ENCODE data around the gene REV3L.

The REV3L gene

GRCh38 chr6:111437573-111437972, 45.4 kb downstream of the REV3L start:
- no peak overlapping the region for H3K9ac ChIP-seq (ENCODE audit: low read depth, low read length, poor library complexity, severe bottlenecking)
- H4K20me1 ChIP-seq (ENCODE audit: insufficient read depth, low read length, poor library complexity, severe bottlenecking), result peaks cover 34% of the 10 kb centered on the region
- peaks cover 3% of the 10 kb centered on the region; the same call in 1 of the 2 replicates for H3K9me3 ChIP-seq (ENCODE audit: insufficient read depth, low read depth, low read length)
- H2AFZ ChIP-seq (ENCODE audit: low read length), result no peak overlapping the region
- H3K4me1 ChIP-seq (ENCODE audit: insufficient read depth, low read length, poor library complexity, severe bottlenecking), result peaks cover 11% of the 10 kb centered on the region
- no peak overlapping the region for H3K4me2 ChIP-seq (ENCODE audit: low read depth, low read length, poor library complexity, severe bottlenecking)
- H3F3A ChIP-seq (ENCODE audit: low read depth), result no peaks in the 10 kb centered on the region
- H3K4me3 ChIP-seq (ENCODE audit: low read length, poor library complexity, severe bottlenecking), result no peak overlapping the region
- no peaks in the 10 kb centered on the region for H3K36me3 ChIP-seq (ENCODE audit: insufficient read depth, low read length)
- peaks cover 94% of the 10 kb centered on the region for H3K79me2 ChIP-seq (ENCODE audit: insufficient read depth, low read length)
- no peaks in the 10 kb centered on the region for H3K27me3 ChIP-seq (ENCODE audit: insufficient read depth, low read length, poor library complexity, severe bottlenecking)
- H3K9me2 ChIP-seq (replicated peaks; ENCODE audit: low read depth, low read length), result no peaks in the 10 kb centered on the region
- TF ChIP-seq, protein P1, sequence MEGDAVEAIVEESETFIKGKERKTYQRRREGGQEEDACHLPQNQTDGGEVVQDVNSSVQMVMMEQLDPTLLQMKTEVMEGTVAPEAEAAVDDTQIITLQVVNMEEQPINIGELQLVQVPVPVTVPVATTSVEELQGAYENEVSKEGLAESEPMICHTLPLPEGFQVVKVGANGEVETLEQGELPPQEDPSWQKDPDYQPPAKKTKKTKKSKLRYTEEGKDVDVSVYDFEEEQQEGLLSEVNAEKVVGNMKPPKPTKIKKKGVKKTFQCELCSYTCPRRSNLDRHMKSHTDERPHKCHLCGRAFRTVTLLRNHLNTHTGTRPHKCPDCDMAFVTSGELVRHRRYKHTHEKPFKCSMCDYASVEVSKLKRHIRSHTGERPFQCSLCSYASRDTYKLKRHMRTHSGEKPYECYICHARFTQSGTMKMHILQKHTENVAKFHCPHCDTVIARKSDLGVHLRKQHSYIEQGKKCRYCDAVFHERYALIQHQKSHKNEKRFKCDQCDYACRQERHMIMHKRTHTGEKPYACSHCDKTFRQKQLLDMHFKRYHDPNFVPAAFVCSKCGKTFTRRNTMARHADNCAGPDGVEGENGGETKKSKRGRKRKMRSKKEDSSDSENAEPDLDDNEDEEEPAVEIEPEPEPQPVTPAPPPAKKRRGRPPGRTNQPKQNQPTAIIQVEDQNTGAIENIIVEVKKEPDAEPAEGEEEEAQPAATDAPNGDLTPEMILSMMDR (conservative IDR thresholded peaks at IDR 0.05; ENCODE audit: low read length), result no peak
- no peak for TF ChIP-seq EZH2phosphoT487 (IDR thresholded peaks at IDR 0.05; ENCODE audit: borderline replicate concordance)

DNA sequence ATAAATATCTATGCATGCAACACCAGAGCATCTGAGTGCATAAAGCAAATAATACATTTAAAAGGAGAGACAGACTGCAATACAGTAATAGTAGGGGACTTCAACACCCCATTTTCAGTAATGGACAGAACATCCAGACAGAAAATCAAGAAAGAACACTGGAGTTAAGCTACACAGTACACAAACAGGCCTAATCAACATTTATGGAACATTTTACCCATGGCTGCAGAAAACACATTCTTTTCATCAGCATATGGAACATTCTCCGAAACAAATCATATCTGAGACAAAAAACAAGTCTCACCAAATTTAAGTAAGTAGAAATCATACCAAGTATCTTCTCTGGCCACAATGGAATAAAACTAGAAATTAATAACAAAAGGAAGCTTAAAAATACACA, 50.5 kb downstream of the REV3L start:
- Histone ChIP-seq H3K4me2 (ENCODE audit: low read depth, low read length, poor library complexity, severe bottlenecking) (peak overlapping the region; percentile 23), H3K36me3 (ENCODE audit: insufficient read depth, low read length) (no peaks in the 10 kb centered on the region), H3K4me3 (ENCODE audit: low read length, poor library complexity, severe bottlenecking) (no peak overlapping the region), H3F3A (ENCODE audit: low read depth) (no peaks in the 10 kb centered on the region), H3K9me2 (replicated peaks; ENCODE audit: low read depth, low read length) (no peaks in the 10 kb centered on the region), H3K9ac (ENCODE audit: low read depth, low read length, poor library complexity, severe bottlenecking) (no peak overlapping the region), H4K20me1 (ENCODE audit: insufficient read depth, low read length, poor library complexity, severe bottlenecking) (peaks cover 35% of the 10 kb centered on the region), H3K79me2 (ENCODE audit: insufficient read depth, low read length) (peaks cover 97% of the 10 kb centered on the region), H2AFZ (ENCODE audit: low read length) (no peak overlapping the region), H3K27me3 (ENCODE audit: insufficient read depth, low read length, poor library complexity, severe bottlenecking) (no peaks in the 10 kb centered on the region), H3K4me1 (ENCODE audit: insufficient read depth, low read length, poor library complexity, severe bottlenecking) (peaks cover 13% of the 10 kb centered on the region), H3K9me3 (ENCODE audit: insufficient read depth, low read depth, low read length) (peaks cover 13% of the 10 kb centered on the region)
- no peak for TF ChIP-seq EZH2phosphoT487 (IDR thresholded peaks at IDR 0.05; ENCODE audit: borderline replicate concordance)
- TF ChIP-seq, protein P1 (conservative IDR thresholded peaks at IDR 0.05; ENCODE audit: low read length), result no peak

DNA sequence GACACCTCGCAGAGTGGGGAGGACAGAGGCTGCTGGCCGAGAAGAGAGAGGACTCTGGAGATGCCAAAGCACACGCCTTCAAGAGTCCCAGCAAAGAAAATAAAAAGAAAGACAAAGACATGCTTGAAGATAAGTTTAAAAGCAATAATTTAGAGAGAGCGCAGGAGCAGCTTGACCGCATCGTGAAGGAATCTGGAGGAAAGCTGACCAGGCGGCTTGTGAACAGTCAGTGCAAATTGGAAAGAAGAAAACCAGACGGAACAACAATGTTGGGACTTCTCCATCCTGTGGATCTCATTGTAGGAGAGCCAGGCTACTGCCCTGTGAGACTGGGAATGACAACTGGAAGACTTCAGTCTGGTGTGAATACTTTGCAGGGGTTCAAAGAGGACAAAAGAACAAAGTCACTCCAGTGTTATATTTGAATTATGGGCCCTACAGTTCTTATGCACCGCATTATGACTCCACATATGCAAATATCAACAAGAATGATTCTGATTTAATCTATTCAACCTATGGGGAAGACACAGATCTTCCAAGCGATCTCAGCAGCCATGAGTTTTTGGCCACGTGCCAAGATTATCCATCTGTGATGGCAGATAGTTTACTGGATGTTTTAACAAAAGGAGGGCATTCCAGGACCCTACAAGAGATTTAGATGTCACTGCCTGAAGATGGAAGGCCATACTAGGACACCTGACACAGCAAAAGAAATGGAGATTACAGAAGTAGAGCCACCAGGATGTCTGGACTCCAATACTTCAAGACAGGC, 52.2 kb downstream of the REV3L start:
- Histone ChIP-seq H3K4me1 (ENCODE audit: insufficient read depth, low read length, poor library complexity, severe bottlenecking) (peaks cover 29% of the 10 kb centered on the region), H3K9ac (ENCODE audit: low read depth, low read length, poor library complexity, severe bottlenecking) (no peak overlapping the region), H3K9me2 (replicated peaks; ENCODE audit: low read depth, low read length) (no peaks in the 10 kb centered on the region), H3K27me3 (ENCODE audit: insufficient read depth, low read length, poor library complexity, severe bottlenecking) (no peaks in the 10 kb centered on the region), H3K4me2 (ENCODE audit: low read depth, low read length, poor library complexity, severe bottlenecking) (no peak overlapping the region), H3K79me2 (ENCODE audit: insufficient read depth, low read length) (peaks cover 94% of the 10 kb centered on the region), H3F3A (ENCODE audit: low read depth) (no peaks in the 10 kb centered on the region), H2AFZ (ENCODE audit: low read length) (no peak overlapping the region), H3K4me3 (ENCODE audit: low read length, poor library complexity, severe bottlenecking) (no peak overlapping the region), H3K36me3 (ENCODE audit: insufficient read depth, low read length) (no peaks in the 10 kb centered on the region), H4K20me1 (ENCODE audit: insufficient read depth, low read length, poor library complexity, severe bottlenecking) (peaks cover 52% of the 10 kb centered on the region), H3K9me3 (ENCODE audit: insufficient read depth, low read depth, low read length) (peaks cover 13% of the 10 kb centered on the region)
- TF ChIP-seq, protein P1 (conservative IDR thresholded peaks at IDR 0.05; ENCODE audit: low read length), result no peak
- TF ChIP-seq EZH2phosphoT487 (IDR thresholded peaks at IDR 0.05; ENCODE audit: borderline replicate concordance), result no peak

Measured in Loucy (cell line).